ENCODE measurements around the gene ANKRD22.

Gene ANKRD22

GRCh38 chr10:88835096-88835909, 16.3 kb downstream of the ANKRD22 start:
- DNase-seq = no peak

- no peak for DNase-seq
Observed at GRCh38 chr10:88833723-88834122, 17.9 kb downstream of the ANKRD22 start.

- no peak for DNase-seq
Observed at GRCh38 chr10:88833156-88833555, 18.5 kb downstream of the ANKRD22 start.

GRCh38 chr10:88832376-88832775, 19.3 kb downstream of the ANKRD22 start:
- DNase-seq = no peak

GRCh38 chr10:88831709-88832108, 19.9 kb downstream of the ANKRD22 start:
- DNase-seq = no peak

GRCh38 chr10:88830643-88831268, 20.9 kb downstream of the ANKRD22 start:
- DNase-seq = no peak

- no peak for DNase-seq
Observed at GRCh38 chr10:88828310-88828709, 23.3 kb downstream of the ANKRD22 start.

GRCh38 chr10:88827671-88828070, 24.0 kb downstream of the ANKRD22 start:
- DNase-seq = no peak

- no peak for DNase-seq
Observed at GRCh38 chr10:88826388-88826787, 25.3 kb downstream of the ANKRD22 start.

- no peak for DNase-seq
Observed at GRCh38 chr10:88820748-88821401, 30.8 kb downstream of the ANKRD22 start.

- DNase-seq = no peak
Observed at GRCh38 chr10:88819290-88819689, 32.4 kb downstream of the ANKRD22 start.

GRCh38 chr10:88813200-88813599, 38.4 kb downstream of the ANKRD22 start:
- no peak for DNase-seq

GRCh38 chr10:88810196-88810961, 41.3 kb downstream of the ANKRD22 start:
- peak; percentile 26 for DNase-seq

- DNase-seq = no peak
Observed at GRCh38 chr10:88809621-88810020, 42.0 kb downstream of the ANKRD22 start.

- no peak for DNase-seq
Observed at GRCh38 chr10:88805924-88806323, 45.7 kb downstream of the ANKRD22 start.

GRCh38 chr10:88805361-88805760, 46.3 kb downstream of the ANKRD22 start:
- no peak for DNase-seq

- DNase-seq = no peak
Observed at GRCh38 chr10:88804083-88804812, 47.4 kb downstream of the ANKRD22 start.

- no peak for DNase-seq
Observed at GRCh38 chr10:88803641-88804040, 48.0 kb downstream of the ANKRD22 start.

GRCh38 chr10:88802523-88803285, 48.9 kb downstream of the ANKRD22 start, which contains the start of gene LIPM:
LIPM (plus strand) TSS chr10:88802730; CDS start chr10:88802897, 167 bp downstream.
- DNase-seq = no peak

GRCh38 chr10:88800152-88801125, 51.2 kb downstream of the ANKRD22 start:
- DNase-seq = no peak
